H4 (cell line): ENCODE data around the gene PIP5K1B. TPM values are rescaled to one million over a fixed set of nuclear protein-coding genes. Genes with fewer than 3 reads are reported as not detected.
"Not testable (repeated sequence)": the region's sequence is repeated elsewhere in the genome, so short reads cannot be mapped to it uniquely, and the experiment has no call there.

Experiments used
- DNase-seq: peaks from one replicate; pipeline ENCODE4 v3.0.0-alpha.2; 2015; ENCODE audit warnings: low spot score
- total RNA-seq: library from RNA; depleted of rRNA; stranded (reverse); fragments of >200 nt; shearing (Covaris generic); gene quantifications from 2 replicates; pipeline ENCODE4 v1.2.3, GENCODE V29; 2014; rRNA removed

PIP5K1B gene
- 0.72 TPM in 1 of 2 replicates, not detected in the other for total RNA-seq

DNA sequence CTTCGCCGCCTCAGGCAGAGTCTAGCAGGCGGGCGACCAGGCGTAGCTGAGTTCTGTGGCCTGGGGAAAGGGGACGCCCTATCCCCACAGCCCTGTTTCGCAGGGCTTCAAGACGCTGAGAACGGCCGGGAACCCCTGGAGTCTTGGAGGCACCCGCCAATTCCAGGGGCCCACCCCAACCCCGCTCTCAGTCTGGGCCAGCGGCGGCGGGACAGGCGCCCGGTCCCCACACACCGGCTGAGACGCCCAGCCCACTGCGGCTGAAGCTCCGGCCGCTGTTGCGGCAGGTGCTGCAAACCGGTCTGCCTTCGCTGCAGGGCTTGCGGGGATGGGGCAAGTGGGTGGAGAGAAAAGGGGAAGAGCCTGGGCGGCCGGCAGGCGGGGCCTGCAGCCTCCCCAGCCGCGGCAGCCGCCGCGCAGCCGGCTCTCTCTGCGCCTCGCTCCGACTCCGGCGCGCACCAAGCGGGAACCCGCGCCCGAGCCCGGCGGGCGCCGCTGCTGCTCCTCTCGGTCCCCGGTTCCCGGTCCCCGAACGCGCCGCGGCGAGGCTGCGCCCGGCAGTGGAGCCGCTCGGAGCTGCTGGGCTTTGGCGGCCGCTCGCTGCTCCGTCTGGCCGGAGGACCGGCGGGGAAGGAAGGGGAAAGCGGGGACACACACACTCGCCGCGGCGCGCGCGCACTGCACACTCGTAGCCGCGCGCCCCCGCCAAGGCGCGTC, at the start of gene PIP5K1B:
PIP5K1B (plus strand) TSS at position 427 of the 717 bp plus-strand sequence. CDS start 117,375 bp downstream, outside the sequence.
- DNase-seq: no peak

DNA sequence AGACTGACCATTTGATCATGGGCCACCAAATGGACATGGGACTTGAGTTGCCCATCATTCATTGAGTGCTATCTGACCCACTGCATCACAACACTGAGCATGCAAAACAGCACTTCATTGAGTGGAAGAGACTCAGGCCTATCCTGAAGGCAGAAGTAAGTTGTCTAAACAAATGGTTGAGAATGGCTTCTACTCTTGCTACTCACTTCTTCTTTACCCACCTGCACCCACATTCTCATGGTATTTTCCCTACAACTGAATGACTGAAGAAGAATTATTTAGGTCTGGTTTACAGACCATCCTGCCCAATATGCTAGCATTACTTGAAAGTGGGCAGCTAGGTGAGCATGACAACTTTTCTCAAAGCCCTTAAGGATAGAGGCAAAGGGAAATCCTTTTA, 41.0 kb upstream of the PIP5K1B start:
- no peak for DNase-seq

DNA sequence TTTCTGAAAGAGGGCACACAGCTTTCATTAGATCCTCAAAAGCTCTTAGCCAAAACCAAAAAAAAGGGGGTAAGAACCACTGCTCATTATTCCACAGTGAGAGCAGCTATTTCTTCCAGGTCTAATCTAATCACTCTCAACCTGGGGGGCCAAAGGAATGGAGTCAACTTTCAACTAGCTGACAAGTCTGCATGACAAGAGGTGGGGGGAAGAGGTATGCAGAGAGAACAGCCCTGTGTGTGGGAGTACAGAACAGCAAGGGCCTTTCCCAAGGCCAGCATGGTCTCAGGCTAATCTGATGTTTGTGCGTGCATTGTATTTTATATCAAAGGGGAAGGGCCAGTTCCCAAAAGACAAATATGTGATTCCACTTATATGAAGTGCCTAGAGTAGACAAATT, 36.9 kb upstream of the PIP5K1B start:
- no peak for DNase-seq

DNA sequence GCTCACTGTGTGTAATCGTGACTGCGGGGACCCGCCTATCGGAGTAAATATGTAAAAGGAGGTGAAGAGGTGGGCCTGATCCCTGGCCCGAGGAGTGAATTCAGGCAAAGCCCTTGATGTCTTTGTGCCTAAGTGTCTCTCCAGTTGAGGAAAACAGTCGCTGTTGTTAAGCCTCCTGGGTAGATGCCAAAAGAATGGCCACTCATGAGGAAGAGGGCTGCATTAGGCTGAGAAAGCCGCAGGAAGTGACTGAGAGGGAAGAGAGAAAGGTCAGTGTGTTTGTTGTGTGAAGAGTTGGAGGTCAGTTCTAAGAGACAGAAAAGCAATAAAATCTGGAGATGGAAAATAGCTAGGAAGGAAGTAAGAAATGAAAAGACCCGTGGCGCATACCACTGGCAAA, 35.8 kb upstream of the PIP5K1B start:
- no peak for DNase-seq

- no peak for DNase-seq
Measured at GRCh38 chr9:68672215-68672614, 32.8 kb upstream of the PIP5K1B start.

- DNase-seq: no peak
Measured at GRCh38 chr9:68672625-68673024, 32.4 kb upstream of the PIP5K1B start.

DNA sequence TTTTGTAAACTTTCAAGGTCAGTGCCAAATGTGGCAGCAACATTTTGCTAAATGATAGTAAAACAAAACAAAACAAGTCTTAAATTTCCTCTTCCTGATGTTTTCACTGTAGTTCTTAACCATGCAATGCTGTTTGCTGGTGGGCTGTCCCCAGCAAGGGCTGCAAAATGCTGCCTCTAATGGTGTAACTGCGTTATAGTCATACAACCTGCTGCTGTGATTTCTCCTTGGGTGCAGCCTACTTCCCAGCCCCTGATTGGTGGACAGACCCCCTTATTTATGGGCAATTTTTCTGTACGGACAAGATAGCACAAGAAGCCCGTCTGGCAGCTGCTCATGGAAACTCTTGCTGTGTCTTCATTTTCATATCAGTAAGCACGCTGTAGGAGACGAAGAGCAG, 26.6 kb upstream of the PIP5K1B start:
- DNase-seq: no peak

GRCh38 chr9:68683433-68683832, 21.6 kb upstream of the PIP5K1B start:
- DNase-seq: no peak

GRCh38 chr9:68685213-68685612, 19.8 kb upstream of the PIP5K1B start:
- no peak for DNase-seq

- peak; percentile 21 for DNase-seq
Measured at GRCh38 chr9:68685770-68686169, 19.3 kb upstream of the PIP5K1B start.

DNA sequence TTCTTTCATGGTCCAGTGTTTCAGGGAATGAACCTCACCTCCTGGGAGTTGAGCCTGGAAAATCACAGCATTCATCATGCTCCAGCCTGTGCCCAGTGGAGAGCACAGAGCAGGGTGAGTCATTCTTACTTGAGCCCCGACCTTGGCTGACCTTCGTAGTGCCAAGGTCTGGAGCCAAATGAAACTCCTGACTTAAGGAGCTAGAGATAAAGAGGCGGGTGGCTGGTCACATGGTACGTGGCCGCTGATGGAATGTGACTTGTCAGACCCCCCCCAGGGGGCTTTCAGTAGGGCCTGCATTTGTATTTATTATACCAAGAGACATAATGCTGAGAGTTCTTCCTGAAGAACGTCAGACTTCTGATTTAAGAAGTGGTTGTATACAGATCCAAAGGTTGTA, 15.0 kb upstream of the PIP5K1B start:
- no peak for DNase-seq

DNA sequence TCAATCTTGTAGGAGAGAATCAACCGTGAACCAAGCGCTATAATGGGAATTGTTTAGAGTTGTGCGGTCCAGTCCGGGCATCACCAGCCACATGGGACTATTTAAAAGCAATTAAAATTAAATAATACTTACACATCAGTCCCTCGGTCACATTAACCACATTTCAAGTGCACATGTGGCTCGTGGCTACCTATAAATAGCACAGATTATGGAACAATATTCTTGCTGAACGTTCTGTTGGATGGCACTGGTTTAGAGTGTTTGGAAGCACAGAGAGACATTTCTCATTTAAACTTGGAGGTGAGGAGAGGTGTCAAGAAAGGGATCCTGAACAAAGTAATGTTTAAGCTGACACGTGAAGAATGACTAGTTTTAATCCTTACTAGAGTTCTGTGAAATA, 12.5 kb upstream of the PIP5K1B start:
- no peak for DNase-seq

DNA sequence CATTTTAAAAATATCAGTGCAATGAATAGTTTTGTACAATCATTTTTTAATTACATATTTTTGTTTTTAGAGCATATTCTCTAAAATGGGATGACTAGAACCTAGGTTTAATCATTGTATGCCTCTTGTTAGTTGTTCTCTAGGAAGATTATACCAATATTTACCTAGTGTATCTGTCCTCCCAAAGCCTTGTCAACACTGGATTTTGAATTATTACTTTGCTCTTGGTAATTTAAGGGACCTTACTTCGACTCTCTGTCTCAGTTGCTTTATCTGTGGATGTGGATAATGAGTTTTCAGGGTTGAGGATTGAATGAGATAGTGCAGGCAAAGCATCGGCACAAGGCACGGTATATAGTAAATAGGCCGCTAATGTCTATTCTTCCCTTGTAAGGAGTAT, 10.9 kb upstream of the PIP5K1B start:
- DNase-seq: no peak

DNA sequence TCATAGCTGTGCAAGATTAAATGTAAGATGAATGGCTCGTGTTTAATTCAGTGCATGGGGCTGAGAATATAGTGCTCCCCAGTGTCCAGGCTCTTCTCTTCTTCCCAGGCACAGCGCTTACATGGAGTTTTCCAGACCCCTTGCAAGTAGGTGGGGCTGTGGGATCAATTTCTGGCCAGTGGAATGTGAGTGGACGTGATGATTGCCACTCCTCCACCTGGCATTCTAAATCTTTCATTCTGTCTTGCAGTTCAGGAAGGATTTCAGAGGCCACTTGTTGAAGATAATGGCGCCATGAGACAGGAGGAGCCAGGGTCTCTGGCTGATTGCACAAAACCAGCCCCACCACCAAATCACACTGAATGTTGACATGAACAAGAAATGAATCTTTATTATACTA, 7.2 kb upstream of the PIP5K1B start:
- no peak for DNase-seq

DNA sequence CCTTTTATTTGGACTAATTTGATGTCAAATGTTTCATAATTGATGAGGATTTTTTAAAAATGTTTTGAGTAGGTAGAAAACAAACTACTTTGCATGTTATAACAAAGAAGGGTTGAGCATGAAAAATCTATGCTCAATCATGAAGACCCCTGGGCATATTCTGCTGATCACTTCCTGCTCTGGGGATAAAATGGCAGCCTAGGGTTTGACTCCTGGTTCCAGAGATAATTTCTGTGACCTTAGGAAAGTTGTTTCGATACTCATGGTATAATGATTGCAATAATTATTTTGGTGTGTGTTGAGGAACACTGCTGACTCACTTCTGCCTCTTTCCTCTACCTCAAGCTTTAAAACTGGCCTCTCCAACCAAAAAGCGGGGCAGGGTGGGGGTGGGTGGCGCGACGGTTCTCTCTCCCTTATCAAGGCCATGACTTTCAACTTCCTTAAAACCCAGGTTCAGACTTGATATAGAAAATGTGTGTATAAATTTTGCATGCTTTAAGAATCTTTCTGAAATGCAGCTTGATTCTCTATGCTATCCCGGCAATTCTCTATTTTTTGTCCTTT, 6.0 kb upstream of the PIP5K1B start:
- no peak for DNase-seq

GRCh38 chr9:68699625-68700024, 5.4 kb upstream of the PIP5K1B start:
- not testable (repeated sequence) for DNase-seq

GRCh38 chr9:68702493-68702892, 2.5 kb upstream of the PIP5K1B start:
- DNase-seq: peak; percentile 23

DNA sequence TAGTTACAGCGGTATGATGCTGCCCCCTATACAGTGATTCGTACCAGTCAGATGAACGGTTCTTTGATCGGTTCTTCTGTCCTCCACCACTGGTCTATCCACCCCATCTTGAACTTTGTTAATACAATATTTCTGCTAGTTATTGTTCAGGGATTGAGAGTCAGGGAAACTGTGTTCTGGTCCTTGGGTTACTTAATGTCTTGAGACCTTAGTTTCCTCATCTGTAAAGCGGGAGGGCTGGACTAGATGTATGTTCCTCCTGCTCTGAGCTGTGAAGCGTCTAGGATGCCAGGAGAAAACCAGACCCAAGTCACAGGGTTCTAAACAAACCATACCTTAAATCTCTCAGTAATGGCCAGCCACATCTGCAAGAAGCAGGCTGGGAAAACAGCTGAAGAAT, 1.4 kb upstream of the PIP5K1B start:
- no peak for DNase-seq

DNA sequence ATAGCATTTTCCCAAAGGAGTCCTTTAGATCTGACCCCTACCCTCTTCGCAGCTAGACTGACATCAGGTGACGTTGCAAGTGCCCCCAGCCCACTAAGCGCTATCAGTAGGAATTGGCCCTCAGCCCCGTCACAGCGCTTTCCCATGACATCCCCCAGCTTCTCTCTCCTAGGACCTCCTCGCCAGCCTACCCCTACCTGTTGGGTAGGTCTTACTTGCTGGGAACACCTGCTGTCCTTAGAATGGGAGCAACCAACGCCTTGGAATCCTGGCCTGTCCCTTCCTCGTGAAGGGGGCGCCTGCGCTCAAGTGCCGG, 584 bp upstream of the PIP5K1B start:
- DNase-seq: no peak

DNA sequence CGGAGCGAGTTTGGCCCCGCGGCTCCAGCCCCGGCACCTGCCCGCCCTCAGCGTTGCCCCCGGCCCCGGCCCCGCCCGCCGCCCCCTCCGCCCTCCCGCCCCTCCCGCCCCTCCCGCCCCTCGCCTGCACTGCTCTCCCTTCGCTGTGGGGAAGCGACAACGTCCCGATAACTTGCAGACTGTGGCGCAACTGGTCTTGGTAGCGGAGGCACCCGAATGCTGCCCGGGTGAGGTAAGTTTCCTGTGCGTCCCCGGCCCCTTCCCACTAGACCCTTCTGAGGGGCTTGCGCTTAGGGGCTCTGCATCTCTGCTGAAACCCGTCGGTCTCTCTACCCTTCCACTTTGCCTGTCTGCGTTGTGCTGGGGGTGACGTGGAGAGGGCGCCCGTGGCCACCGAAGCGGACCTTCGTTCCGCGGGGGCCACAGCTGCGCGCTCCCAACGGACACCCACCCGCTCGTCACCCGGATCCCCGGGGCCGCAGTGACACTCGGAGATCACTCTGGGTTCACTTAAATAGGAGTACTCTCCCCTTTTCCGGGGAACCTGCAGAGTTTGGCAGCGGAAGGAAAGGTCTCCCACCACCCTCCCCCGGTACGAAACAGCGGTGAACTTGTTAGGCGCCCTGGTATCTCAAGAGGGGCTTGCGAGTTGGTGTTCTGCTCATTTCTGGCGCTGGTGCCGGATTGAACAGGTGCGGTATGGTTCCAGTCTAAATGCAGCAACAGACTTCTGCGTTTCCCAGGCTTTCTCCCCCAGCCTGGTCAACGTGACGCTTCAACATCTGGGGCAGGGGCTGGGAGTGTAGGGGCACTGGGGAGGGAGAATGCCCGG, 707 bp downstream of the PIP5K1B start:
- DNase-seq: no peak

DNA sequence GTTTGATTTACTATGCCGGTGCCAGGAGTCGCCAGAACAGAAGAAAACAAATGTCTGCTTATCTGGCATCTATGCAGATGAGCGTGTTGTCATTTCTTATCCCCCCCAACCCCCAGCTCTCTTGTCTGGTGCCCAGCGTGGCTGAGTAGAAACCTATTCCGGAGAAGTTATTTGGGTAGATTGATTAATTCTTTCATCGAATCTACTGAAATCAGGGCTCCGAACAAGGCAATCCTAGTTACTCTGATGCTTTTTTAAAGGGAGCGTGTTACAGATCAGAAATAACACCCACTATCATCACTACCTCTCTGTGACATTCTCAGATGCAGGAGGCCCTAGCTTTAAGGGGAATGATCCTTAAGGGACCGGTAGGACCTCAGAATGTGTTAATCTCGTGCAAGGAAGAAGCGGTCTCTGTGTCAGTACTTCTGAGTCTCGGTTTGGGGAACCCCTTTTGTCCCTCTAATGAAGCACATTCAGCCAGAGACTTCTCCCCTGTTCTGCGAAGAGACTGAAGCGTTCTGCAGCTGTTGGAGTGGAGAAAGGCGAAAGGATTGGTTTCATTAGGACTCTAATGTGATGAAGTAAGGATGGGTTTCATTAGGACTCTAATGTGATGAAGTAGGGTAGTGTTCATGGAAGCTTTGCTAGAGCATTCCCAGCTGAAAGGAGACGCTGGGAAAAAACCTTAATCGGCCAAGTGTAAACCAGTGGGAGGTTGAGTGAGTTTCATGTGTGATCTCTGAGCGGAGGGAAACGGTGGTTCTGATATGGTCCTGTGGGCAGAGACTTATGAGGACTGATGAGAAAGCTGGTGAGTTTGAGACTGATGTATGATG, 1.5 kb downstream of the PIP5K1B start:
- no peak for DNase-seq
